ENCODE data around the gene PCDHB1.
"Not testable (repeated sequence)": the region's sequence is repeated elsewhere in the genome, so short reads cannot be mapped to it uniquely, and the experiment has no call there.

PCDHB1 gene

GRCh38 chr5:141082228-141082627, 31.1 kb downstream of the PCDHB1 start:
- no peak for DNase-seq

- peak; percentile 64 for DNase-seq
These were observed 33.4 kb downstream of the PCDHB1 start for GRCh38 chr5:141084487-141084989.

DNA sequence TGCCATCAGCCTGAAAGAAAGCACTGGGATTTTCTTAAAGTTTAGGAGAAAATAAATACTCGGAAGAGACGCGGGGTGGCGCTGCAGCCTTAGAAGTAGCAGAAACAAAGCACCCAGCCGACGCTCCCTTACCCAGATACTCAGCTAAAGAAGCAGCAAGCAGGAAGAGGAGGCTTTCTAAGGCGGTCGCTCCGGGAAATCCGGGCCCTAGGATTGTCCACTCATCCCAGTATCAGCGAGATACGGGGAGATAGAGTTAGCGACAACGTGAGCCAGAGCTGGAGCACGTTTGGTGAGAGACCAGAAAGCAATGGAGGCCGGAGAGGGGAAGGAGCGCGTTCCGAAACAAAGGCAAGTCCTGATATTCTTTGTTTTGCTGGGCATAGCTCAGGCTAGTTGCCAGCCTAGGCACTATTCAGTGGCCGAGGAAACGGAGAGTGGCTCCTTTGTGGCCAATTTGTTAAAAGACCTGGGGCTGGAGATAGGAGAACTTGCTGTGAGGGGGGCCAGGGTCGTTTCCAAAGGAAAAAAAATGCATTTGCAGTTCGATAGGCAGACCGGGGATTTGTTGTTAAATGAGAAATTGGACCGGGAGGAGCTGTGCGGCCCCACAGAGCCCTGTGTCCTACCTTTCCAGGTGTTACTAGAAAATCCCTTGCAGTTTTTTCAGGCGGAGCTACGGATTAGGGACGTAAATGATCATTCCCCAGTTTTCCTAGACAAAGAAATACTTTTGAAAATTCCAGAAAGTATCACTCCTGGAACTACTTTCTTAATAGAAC, 43.5 kb downstream of the PCDHB1 start, which contains the start of gene PCDHB2:
PCDHB2 (plus strand) TSS at position 135 of the 782 bp plus-strand sequence; CDS start at position 311, 176 bp downstream.
- DNase-seq = peak; percentile 72

DNA sequence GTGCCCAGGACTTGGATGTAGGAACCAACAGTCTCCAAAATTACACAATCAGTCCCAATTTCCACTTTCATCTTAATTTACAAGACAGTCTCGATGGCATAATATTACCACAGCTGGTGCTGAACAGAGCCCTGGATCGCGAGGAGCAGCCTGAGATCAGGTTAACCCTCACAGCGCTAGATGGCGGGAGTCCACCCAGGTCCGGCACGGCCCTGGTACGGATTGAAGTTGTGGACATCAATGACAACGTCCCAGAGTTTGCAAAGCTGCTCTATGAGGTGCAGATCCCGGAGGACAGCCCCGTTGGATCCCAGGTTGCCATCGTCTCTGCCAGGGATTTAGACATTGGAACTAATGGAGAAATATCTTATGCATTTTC, 44.1 kb downstream of the PCDHB1 start:
- DNase-seq = no peak

- DNase-seq = not testable (repeated sequence)
These were observed 45.0 kb downstream of the PCDHB1 start for GRCh38 chr5:141096181-141096580.

- not testable (repeated sequence) for DNase-seq
These were observed 45.4 kb downstream of the PCDHB1 start for GRCh38 chr5:141096586-141096985.

- DNase-seq = no peak
These were observed 49.1 kb downstream of the PCDHB1 start, which contains the start of gene PCDHB3 for GRCh38 chr5:141100243-141100805. TSS of gene PCDHB3 (plus strand) at chr5:141100473. CDS start at chr5:141100650, 177 bp downstream.

- no peak for DNase-seq
These were observed 49.9 kb downstream of the PCDHB1 start for GRCh38 chr5:141101059-141101458.

GRCh38 chr5:141102070-141102469, 50.9 kb downstream of the PCDHB1 start:
- not testable (repeated sequence) for DNase-seq

DNA sequence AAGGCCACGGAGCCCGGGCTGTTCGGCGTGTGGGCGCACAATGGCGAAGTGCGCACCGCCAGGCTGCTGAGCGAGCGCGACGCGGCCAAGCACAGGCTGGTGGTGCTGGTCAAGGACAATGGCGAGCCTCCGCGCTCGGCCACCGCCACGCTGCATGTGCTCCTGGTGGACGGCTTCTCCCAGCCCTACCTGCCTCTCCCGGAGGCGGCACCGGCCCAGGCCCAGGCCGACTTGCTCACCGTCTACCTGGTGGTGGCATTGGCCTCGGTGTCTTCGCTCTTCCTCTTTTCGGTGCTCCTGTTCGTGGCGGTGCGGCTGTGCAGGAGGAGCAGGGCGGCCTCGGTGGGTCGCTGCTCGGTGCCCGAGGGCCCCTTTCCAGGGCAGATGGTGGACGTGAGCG, 51.3 kb downstream of the PCDHB1 start:
- not testable (repeated sequence) for DNase-seq

- DNase-seq = no peak
These were observed 54.2 kb downstream of the PCDHB1 start for GRCh38 chr5:141105350-141105749.
